ENCODE measurements around the gene NISCH. TPM values are rescaled to one million over a fixed set of nuclear protein-coding genes. Genes with fewer than 3 reads are reported as not detected.
"Not testable (repeated sequence)": the region's sequence is repeated elsewhere in the genome, so short reads cannot be mapped to it uniquely, and the experiment has no call there.

Gene NISCH
- total RNA-seq, 1 experiment from 2014 or later = 85.0 TPM

DNA sequence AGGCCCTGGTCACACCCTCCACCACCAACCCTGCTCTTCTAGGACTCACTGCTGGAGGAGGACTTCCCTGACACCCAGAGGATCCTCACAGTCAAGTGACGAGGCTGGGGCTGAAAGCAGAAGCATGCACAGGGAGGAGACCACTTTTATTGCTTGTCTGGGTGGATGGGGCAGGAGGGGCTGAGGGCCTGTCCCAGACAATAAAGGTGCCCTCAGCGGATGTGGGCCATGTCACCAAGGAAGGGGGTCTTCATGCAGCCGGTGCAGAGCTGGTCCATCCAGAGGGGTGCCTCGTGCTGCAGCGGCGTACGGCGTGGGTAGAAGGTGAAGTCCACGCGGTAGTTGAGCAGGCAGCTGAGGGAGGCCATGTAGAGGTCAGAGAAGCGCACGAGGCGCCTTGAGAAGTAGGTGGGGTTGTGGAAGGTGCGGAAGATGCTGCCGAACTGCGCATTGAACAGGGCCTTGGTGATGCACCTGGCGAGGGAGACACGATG, 68.9 kb downstream of the NISCH start (continued):
- no peak for TF ChIP-seq ZNF121 (CRISPR knock-in tag; IDR thresholded peaks at IDR 0.05)
- TF ChIP-seq, protein P1, sequence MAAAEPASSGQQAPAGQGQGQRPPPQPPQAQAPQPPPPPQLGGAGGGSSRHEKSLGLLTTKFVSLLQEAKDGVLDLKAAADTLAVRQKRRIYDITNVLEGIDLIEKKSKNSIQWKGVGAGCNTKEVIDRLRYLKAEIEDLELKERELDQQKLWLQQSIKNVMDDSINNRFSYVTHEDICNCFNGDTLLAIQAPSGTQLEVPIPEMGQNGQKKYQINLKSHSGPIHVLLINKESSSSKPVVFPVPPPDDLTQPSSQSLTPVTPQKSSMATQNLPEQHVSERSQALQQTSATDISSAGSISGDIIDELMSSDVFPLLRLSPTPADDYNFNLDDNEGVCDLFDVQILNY (CRISPR knock-in tag; IDR thresholded peaks at IDR 0.05) = no peak
- no peak for TF ChIP-seq ZNF317 (CRISPR knock-in tag; IDR thresholded peaks at IDR 0.05; ENCODE audit: borderline replicate concordance, low read depth)

DNA sequence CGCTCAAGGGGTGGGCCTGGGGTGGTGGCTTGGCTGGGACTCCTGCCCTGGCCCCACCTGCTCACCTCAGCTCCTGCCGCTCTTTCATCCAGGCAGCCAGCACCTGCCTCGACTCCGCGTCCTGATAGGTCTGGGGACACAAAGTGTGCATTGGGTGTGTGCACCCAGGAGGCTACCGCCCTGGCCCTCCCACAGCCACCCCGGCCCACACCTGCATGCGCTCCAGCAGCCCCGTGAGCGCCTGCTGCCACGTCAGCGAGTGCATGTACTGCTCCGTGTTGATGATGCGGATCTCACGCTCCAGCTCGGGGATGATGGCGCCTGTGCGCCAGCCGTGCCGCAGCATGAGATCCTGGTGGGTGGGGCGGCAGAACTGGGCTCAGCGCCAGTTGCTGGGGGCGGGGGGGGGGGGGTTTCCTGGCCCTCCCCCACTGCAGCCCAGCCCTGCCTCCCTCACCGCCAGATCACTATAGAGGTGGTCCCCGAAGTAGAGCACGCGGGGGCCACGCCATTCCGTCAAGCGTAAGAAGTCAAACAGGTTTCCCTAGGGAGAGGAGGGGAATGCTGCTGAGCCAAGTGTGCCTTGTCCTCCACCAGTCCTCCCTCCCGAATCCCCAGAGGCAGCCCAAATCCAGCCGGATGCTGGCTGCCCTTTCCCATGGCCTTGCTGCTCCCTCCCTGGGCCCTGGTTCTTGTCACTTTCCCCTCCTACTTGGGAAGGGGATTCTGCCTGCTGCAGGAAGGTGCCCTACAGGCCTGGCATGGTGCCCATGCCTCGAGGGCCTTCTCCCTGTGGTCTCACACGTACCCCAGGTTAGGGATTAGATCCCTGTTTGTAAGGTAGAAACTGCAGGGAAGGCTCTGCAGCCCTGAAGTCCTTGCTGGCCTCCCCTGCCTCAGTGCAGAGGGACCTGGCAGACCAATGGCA, 69.6 kb downstream of the NISCH start:
- DNase-seq (ENCODE audit: low spot score) = peak; percentile 6
- Mint-ChIP-seq H3K4me1 (no peaks in the 10 kb centered on the region), H3K36me3 (peaks cover 38% of the 10 kb centered on the region), H3K4me3 (no peak overlapping the region), H3K27ac (no peak overlapping the region), H3K27me3 (ENCODE audit: low read depth) (no peaks in the 10 kb centered on the region; the same call in 1 of the 2 replicates), H3K9me3 (no peaks in the 10 kb centered on the region)
- no peak for ATAC-seq
- TF ChIP-seq SMAD4 (CRISPR knock-in tag; IDR thresholded peaks at IDR 0.05) (no peak), CBFB (CRISPR knock-in tag; IDR thresholded peaks at IDR 0.05; ENCODE audit: low read depth) (no peak), SP1 (CRISPR knock-in tag; conservative IDR thresholded peaks at IDR 0.05) (no peak), CREM (CRISPR knock-in tag; IDR thresholded peaks at IDR 0.05) (no peak)
- TF ChIP-seq, protein P2, sequence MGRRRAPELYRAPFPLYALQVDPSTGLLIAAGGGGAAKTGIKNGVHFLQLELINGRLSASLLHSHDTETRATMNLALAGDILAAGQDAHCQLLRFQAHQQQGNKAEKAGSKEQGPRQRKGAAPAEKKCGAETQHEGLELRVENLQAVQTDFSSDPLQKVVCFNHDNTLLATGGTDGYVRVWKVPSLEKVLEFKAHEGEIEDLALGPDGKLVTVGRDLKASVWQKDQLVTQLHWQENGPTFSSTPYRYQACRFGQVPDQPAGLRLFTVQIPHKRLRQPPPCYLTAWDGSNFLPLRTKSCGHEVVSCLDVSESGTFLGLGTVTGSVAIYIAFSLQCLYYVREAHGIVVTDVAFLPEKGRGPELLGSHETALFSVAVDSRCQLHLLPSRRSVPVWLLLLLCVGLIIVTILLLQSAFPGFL (CRISPR knock-in tag; IDR thresholded peaks at IDR 0.05; ENCODE audit: borderline replicate concordance) = no peak
- TF ChIP-seq, protein P3, sequence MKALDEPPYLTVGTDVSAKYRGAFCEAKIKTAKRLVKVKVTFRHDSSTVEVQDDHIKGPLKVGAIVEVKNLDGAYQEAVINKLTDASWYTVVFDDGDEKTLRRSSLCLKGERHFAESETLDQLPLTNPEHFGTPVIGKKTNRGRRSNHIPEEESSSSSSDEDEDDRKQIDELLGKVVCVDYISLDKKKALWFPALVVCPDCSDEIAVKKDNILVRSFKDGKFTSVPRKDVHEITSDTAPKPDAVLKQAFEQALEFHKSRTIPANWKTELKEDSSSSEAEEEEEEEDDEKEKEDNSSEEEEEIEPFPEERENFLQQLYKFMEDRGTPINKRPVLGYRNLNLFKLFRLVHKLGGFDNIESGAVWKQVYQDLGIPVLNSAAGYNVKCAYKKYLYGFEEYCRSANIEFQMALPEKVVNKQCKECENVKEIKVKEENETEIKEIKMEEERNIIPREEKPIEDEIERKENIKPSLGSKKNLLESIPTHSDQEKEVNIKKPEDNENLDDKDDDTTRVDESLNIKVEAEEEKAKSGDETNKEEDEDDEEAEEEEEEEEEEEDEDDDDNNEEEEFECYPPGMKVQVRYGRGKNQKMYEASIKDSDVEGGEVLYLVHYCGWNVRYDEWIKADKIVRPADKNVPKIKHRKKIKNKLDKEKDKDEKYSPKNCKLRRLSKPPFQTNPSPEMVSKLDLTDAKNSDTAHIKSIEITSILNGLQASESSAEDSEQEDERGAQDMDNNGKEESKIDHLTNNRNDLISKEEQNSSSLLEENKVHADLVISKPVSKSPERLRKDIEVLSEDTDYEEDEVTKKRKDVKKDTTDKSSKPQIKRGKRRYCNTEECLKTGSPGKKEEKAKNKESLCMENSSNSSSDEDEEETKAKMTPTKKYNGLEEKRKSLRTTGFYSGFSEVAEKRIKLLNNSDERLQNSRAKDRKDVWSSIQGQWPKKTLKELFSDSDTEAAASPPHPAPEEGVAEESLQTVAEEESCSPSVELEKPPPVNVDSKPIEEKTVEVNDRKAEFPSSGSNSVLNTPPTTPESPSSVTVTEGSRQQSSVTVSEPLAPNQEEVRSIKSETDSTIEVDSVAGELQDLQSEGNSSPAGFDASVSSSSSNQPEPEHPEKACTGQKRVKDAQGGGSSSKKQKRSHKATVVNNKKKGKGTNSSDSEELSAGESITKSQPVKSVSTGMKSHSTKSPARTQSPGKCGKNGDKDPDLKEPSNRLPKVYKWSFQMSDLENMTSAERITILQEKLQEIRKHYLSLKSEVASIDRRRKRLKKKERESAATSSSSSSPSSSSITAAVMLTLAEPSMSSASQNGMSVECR (CRISPR knock-in tag; IDR thresholded peaks at IDR 0.05; ENCODE audit: borderline replicate concordance) = no peak
- ChIA-PET POLR2A (no interaction called here), CTCF (no interaction called here)

DNA sequence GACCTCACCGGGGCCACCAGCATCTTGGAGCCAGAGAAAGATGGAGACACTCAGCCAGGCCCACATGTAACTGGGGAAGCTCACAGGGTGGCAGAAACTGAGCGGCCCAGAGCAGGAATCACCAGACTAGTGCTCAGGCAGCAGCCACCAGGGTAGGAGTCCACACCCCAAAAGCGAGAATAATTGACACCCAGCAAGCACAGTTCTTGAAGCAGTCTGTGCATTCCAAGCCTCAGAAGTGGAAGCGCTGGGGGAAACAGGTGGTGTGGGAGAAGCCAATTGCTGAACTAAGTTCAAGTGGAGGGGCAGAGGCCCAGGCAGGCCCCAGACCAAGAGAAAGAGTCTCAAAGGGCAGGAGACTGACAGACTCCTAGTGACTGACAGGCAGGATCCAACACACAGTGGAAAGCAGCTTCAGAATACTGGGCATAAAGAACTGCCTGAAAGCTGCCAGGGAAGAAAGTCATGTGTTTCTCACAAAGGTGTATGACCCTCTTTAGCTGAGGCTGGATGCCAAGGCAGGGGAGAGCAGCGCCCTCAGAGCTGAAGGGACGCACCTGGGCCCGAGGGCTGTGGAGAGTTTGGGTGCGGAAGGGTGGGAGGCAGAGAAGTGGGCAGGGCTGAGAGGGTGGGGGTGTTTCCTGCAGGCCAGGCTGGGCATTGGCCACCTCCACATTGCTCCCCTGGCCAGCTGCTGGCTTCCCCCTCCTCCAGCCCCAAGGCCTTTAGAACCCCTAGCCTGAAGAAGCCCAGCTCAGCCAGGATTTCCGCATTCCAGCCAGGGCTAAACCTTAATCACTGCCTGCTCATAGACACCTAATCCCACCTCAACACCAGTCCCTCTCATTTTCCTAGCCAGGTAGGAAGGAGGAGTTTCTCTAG, 70.5 kb downstream of the NISCH start:
- Mint-ChIP-seq H3K27ac (peak overlapping the region; percentile 24; the same call in 1 of the 2 replicates), H3K27me3 (ENCODE audit: low read depth) (no peaks in the 10 kb centered on the region; the same call in 1 of the 2 replicates), H3K4me1 (no peaks in the 10 kb centered on the region), H3K36me3 (peaks cover 38% of the 10 kb centered on the region), H3K4me3 (no peak overlapping the region), H3K9me3 (no peaks in the 10 kb centered on the region)
- ChIA-PET CTCF (interaction anchor here (1.7 kb wide), 1 partner anchor 44 kb away, joined by 3 read pairs; no protein-coding TSS in a partner anchor), POLR2A (no interaction called here)
- TF ChIP-seq KAT7 (CRISPR knock-in tag; IDR thresholded peaks at IDR 0.05; ENCODE audit: borderline replicate concordance) (no peak), CREB1 (CRISPR knock-in tag; IDR thresholded peaks at IDR 0.05) (no peak), ETV6 (CRISPR knock-in tag; IDR thresholded peaks at IDR 0.05) (no peak), EMX1 (CRISPR knock-in tag; IDR thresholded peaks at IDR 0.05) (no peak), RORB (CRISPR knock-in tag; IDR thresholded peaks at IDR 0.05) (no peak)
- TF ChIP-seq, protein P4, sequence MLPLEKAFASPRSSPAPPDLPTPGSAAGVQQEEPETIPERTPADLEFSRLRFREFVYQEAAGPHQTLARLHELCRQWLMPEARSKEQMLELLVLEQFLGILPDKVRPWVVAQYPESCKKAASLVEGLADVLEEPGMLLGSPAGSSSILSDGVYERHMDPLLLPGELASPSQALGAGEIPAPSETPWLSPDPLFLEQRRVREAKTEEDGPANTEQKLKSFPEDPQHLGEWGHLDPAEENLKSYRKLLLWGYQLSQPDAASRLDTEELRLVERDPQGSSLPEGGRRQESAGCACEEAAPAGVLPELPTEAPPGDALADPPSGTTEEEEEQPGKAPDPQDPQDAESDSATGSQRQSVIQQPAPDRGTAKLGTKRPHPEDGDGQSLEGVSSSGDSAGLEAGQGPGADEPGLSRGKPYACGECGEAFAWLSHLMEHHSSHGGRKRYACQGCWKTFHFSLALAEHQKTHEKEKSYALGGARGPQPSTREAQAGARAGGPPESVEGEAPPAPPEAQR (CRISPR knock-in tag; IDR thresholded peaks at IDR 0.05) = no peak
- TF ChIP-seq, protein P5, sequence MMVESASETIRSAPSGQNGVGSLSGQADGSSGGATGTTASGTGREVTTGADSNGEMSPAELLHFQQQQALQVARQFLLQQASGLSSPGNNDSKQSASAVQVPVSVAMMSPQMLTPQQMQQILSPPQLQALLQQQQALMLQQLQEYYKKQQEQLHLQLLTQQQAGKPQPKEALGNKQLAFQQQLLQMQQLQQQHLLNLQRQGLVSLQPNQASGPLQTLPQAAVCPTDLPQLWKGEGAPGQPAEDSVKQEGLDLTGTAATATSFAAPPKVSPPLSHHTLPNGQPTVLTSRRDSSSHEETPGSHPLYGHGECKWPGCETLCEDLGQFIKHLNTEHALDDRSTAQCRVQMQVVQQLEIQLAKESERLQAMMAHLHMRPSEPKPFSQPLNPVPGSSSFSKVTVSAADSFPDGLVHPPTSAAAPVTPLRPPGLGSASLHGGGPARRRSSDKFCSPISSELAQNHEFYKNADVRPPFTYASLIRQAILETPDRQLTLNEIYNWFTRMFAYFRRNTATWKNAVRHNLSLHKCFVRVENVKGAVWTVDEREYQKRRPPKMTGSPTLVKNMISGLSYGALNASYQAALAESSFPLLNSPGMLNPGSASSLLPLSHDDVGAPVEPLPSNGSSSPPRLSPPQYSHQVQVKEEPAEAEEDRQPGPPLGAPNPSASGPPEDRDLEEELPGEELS (CRISPR knock-in tag; IDR thresholded peaks at IDR 0.05) = no peak
- DNase-seq (ENCODE audit: low spot score) (peak; percentile 3), ATAC-seq (no peak)

DNA sequence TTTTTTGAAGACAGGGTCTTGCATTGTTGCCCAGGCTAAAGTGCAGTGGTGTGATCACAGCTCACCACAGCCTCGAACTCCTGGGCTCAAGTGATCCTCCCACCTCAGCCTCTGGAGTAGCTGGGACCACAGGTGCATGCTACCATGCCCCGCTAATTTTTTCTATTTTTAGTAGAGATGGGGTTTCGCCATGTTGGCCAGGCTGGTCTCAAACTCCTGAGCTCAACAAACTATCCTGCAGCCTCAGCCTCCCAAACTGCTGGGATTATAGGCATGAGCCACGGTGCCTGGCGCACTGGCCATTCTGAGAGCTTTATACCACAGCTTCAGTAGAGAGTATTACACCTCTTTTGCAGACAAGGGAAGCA, 71.3 kb downstream of the NISCH start:
- CTCF ChIA-PET = interaction anchor here (1.7 kb wide), 1 partner anchor 45 kb away, joined by 3 read pairs; no protein-coding TSS in a partner anchor
- DNase-seq (ENCODE audit: low spot score) = peak; percentile 2
- not testable (repeated sequence) for H3K27me3 Mint-ChIP-seq (ENCODE audit: low read depth)

More for the DNA sequence above, 71.3 kb downstream of the NISCH start:
- H3K27ac Mint-ChIP-seq, H3K4me3 Mint-ChIP-seq, H3K4me1 Mint-ChIP-seq, POLR2A ChIA-PET, H3K9me3 Mint-ChIP-seq, ATAC-seq: not testable (repeated sequence)
- peaks cover 38% of the 10 kb centered on the region for H3K36me3 Mint-ChIP-seq
